ENCODE results near the gene RAI1.

- TF ChIP-seq, protein P1, sequence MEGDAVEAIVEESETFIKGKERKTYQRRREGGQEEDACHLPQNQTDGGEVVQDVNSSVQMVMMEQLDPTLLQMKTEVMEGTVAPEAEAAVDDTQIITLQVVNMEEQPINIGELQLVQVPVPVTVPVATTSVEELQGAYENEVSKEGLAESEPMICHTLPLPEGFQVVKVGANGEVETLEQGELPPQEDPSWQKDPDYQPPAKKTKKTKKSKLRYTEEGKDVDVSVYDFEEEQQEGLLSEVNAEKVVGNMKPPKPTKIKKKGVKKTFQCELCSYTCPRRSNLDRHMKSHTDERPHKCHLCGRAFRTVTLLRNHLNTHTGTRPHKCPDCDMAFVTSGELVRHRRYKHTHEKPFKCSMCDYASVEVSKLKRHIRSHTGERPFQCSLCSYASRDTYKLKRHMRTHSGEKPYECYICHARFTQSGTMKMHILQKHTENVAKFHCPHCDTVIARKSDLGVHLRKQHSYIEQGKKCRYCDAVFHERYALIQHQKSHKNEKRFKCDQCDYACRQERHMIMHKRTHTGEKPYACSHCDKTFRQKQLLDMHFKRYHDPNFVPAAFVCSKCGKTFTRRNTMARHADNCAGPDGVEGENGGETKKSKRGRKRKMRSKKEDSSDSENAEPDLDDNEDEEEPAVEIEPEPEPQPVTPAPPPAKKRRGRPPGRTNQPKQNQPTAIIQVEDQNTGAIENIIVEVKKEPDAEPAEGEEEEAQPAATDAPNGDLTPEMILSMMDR (IDR thresholded peaks at IDR 0.05) = no peak
- no peak for TF ChIP-seq ZNF302 (CRISPR knock-in tag; IDR thresholded peaks at IDR 0.05)
- no peak for TF ChIP-seq POLR2A (IDR thresholded peaks at IDR 0.05; ENCODE audit: low read length)
- TF ChIP-seq, protein P2, sequence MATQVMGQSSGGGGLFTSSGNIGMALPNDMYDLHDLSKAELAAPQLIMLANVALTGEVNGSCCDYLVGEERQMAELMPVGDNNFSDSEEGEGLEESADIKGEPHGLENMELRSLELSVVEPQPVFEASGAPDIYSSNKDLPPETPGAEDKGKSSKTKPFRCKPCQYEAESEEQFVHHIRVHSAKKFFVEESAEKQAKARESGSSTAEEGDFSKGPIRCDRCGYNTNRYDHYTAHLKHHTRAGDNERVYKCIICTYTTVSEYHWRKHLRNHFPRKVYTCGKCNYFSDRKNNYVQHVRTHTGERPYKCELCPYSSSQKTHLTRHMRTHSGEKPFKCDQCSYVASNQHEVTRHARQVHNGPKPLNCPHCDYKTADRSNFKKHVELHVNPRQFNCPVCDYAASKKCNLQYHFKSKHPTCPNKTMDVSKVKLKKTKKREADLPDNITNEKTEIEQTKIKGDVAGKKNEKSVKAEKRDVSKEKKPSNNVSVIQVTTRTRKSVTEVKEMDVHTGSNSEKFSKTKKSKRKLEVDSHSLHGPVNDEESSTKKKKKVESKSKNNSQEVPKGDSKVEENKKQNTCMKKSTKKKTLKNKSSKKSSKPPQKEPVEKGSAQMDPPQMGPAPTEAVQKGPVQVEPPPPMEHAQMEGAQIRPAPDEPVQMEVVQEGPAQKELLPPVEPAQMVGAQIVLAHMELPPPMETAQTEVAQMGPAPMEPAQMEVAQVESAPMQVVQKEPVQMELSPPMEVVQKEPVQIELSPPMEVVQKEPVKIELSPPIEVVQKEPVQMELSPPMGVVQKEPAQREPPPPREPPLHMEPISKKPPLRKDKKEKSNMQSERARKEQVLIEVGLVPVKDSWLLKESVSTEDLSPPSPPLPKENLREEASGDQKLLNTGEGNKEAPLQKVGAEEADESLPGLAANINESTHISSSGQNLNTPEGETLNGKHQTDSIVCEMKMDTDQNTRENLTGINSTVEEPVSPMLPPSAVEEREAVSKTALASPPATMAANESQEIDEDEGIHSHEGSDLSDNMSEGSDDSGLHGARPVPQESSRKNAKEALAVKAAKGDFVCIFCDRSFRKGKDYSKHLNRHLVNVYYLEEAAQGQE (IDR thresholded peaks at IDR 0.05) = no peak
- TF ChIP-seq BCL3 (IDR thresholded peaks at IDR 0.05) = no peak
- TF ChIP-seq BHLHE40 (IDR thresholded peaks at IDR 0.05; ENCODE audit: low read depth, low read length) = no peak
- TF ChIP-seq JUNB (IDR thresholded peaks at IDR 0.05) = no peak
- TF ChIP-seq, protein P3, sequence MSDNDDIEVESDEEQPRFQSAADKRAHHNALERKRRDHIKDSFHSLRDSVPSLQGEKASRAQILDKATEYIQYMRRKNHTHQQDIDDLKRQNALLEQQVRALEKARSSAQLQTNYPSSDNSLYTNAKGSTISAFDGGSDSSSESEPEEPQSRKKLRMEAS (IDR thresholded peaks at IDR 0.05) = no peak
Observed at GRCh38 chr17:17792037-17792550, 110.8 kb downstream of the RAI1 start.

Measured in A549 (cell line).